ENCODE data around the gene KNCN. TPM values are rescaled to one million over a fixed set of nuclear protein-coding genes. Genes with fewer than 3 reads are reported as not detected.

KNCN gene
- total RNA-seq, 1 donor from 2014 or later = not detected

GRCh38 chr1:46524843-46525242, 26.6 kb downstream of the KNCN start:
- H3K36me3 ChIP-seq (ENCODE audit: control insufficient read depth, insufficient read depth, low read length) = no peaks in the 10 kb centered on the region
- no peak for DNase-seq (ENCODE audit: low read depth)
- H3K27me3 ChIP-seq (ENCODE audit: control insufficient read depth, insufficient read depth, low read length) = peaks cover 30% of the 10 kb centered on the region
- no peak for TF ChIP-seq CTCF (IDR thresholded peaks at IDR 0.05; ENCODE audit: insufficient read depth, low read length, poor library complexity, severe bottlenecking)
- no peak overlapping the region for H3K4me3 ChIP-seq (ENCODE audit: low read depth, low read length)

- Histone ChIP-seq H3K4me3 (ENCODE audit: low read depth, low read length) (no peak overlapping the region), H3K27me3 (ENCODE audit: control insufficient read depth, insufficient read depth, low read length) (peaks cover 27% of the 10 kb centered on the region), H3K36me3 (ENCODE audit: control insufficient read depth, insufficient read depth, low read length) (no peaks in the 10 kb centered on the region)
- no peak for TF ChIP-seq CTCF (IDR thresholded peaks at IDR 0.05; ENCODE audit: insufficient read depth, low read length, poor library complexity, severe bottlenecking)
- no peak for DNase-seq (ENCODE audit: low read depth)
Observed at GRCh38 chr1:46523496-46524353, 27.7 kb downstream of the KNCN start.

GRCh38 chr1:46522969-46523320, 28.5 kb downstream of the KNCN start:
- TF ChIP-seq CTCF (IDR thresholded peaks at IDR 0.05; ENCODE audit: insufficient read depth, low read length, poor library complexity, severe bottlenecking) = no peak
- no peak for DNase-seq (ENCODE audit: low read depth)
- Histone ChIP-seq H3K36me3 (ENCODE audit: control insufficient read depth, insufficient read depth, low read length) (no peaks in the 10 kb centered on the region), H3K4me3 (ENCODE audit: low read depth, low read length) (no peak overlapping the region), H3K27me3 (ENCODE audit: control insufficient read depth, insufficient read depth, low read length) (peaks cover 22% of the 10 kb centered on the region)

- no peak for TF ChIP-seq CTCF (IDR thresholded peaks at IDR 0.05; ENCODE audit: insufficient read depth, low read length, poor library complexity, severe bottlenecking)
- no peaks in the 10 kb centered on the region for H3K36me3 ChIP-seq (ENCODE audit: control insufficient read depth, insufficient read depth, low read length)
- peaks cover 20% of the 10 kb centered on the region for H3K27me3 ChIP-seq (ENCODE audit: control insufficient read depth, insufficient read depth, low read length)
- H3K4me3 ChIP-seq (ENCODE audit: low read depth, low read length) = no peak overlapping the region
- peak; percentile 42 for DNase-seq (ENCODE audit: low read depth)
Observed at GRCh38 chr1:46522184-46522968, 29.1 kb downstream of the KNCN start.

GRCh38 chr1:46521414-46521813, 30.0 kb downstream of the KNCN start:
- peaks cover 12% of the 10 kb centered on the region for H3K27me3 ChIP-seq (ENCODE audit: control insufficient read depth, insufficient read depth, low read length)
- no peak overlapping the region for H3K4me3 ChIP-seq (ENCODE audit: low read depth, low read length)
- no peak for DNase-seq (ENCODE audit: low read depth)
- no peak for TF ChIP-seq CTCF (IDR thresholded peaks at IDR 0.05; ENCODE audit: insufficient read depth, low read length, poor library complexity, severe bottlenecking)
- no peaks in the 10 kb centered on the region for H3K36me3 ChIP-seq (ENCODE audit: control insufficient read depth, insufficient read depth, low read length)
